HL-60 (cell line): ENCODE results near the gene LELP1.

Experiments
- DNase-seq, 2 experiments: peaks; one replicate each; pipeline ENCODE4 v3.0.0-alpha.2; 2010 to 2020; ENCODE audit warnings: low read depth in 1 of 2, low spot score in 1 of 2
- H3K27ac ChIP-seq: fragments of 250-450 bp; sonication (Bioruptor Pico); replicated peaks from 2 replicates; pipeline ENCODE4 v1.5.1; 2020; ENCODE audit warnings: mild to moderate bottlenecking, moderate library complexity
- H3K27me3 ChIP-seq: fragments of 250-450 bp; sonication (Bioruptor Pico); 2 replicates; pipeline ENCODE4 v1.5.1; 2021; ENCODE audit warnings: mild to moderate bottlenecking, moderate library complexity; ENCODE audit not compliant: insufficient read depth, poor library complexity, severe bottlenecking
- H3K4me3 ChIP-seq: replicated peaks from 2 replicates; pipeline ENCODE4 v1.5.1; 2011; ENCODE audit warnings: mild to moderate bottlenecking, control low read depth, low read length; ENCODE audit not compliant: insufficient read depth
- GABPA ChIP-seq: IDR thresholded peaks from 2 replicates; pipeline ENCODE4 v1.6.1; 2012; ENCODE audit warnings: low read depth
- POLR2AphosphoS5 ChIP-seq: IDR thresholded peaks from 2 replicates; pipeline ENCODE4 v1.6.1; 2012; ENCODE audit warnings: low read depth
- REST ChIP-seq: IDR thresholded peaks from 2 replicates; pipeline ENCODE4 v1.6.1; 2012; ENCODE audit warnings: low read depth; ENCODE audit not compliant: insufficient replicate concordance
- SPI1 ChIP-seq: IDR thresholded peaks from 2 replicates; pipeline ENCODE4 v1.6.1; 2012; ENCODE audit warnings: low read depth, mild to moderate bottlenecking, borderline replicate concordance
- TF ChIP-seq, protein P1 (sequence below): IDR thresholded peaks from one replicate; pipeline ENCODE4 v1.5.1; 2011; ENCODE audit warnings: low read length, control low read depth, inconsistent platforms; ENCODE audit not compliant: insufficient read depth

Gene LELP1

GRCh38 chr1:153245466-153245865 lies 42.2 kb downstream of the LELP1 start:
- peaks cover 7% of the 10 kb centered on the region for H3K27me3 ChIP-seq
- no peak overlapping the region for H3K27ac ChIP-seq
- no peak for TF ChIP-seq REST
- no peak for TF ChIP-seq POLR2AphosphoS5
- TF ChIP-seq, protein P1, sequence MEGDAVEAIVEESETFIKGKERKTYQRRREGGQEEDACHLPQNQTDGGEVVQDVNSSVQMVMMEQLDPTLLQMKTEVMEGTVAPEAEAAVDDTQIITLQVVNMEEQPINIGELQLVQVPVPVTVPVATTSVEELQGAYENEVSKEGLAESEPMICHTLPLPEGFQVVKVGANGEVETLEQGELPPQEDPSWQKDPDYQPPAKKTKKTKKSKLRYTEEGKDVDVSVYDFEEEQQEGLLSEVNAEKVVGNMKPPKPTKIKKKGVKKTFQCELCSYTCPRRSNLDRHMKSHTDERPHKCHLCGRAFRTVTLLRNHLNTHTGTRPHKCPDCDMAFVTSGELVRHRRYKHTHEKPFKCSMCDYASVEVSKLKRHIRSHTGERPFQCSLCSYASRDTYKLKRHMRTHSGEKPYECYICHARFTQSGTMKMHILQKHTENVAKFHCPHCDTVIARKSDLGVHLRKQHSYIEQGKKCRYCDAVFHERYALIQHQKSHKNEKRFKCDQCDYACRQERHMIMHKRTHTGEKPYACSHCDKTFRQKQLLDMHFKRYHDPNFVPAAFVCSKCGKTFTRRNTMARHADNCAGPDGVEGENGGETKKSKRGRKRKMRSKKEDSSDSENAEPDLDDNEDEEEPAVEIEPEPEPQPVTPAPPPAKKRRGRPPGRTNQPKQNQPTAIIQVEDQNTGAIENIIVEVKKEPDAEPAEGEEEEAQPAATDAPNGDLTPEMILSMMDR: no peak
- no peak for TF ChIP-seq GABPA
- no peak for TF ChIP-seq SPI1
- no peak for DNase-seq
- no peak overlapping the region for H3K4me3 ChIP-seq

GRCh38 chr1:153246018-153246417 lies 42.8 kb downstream of the LELP1 start:
- no peak for DNase-seq
- no peak overlapping the region for H3K4me3 ChIP-seq
- TF ChIP-seq, protein P1: no peak
- TF ChIP-seq REST (no peak), GABPA (no peak), POLR2AphosphoS5 (no peak), SPI1 (no peak)

GRCh38 chr1:153246825-153247224 lies 43.6 kb downstream of the LELP1 start:
- H3K4me3 ChIP-seq: no peak overlapping the region
- H3K27ac ChIP-seq: no peak overlapping the region
- no peak for DNase-seq
- peaks cover 7% of the 10 kb centered on the region for H3K27me3 ChIP-seq
- no peak for TF ChIP-seq REST
- TF ChIP-seq, protein P1: no peak

More at GRCh38 chr1:153246018-153246417, 42.8 kb downstream of the LELP1 start:
- H3K27me3 ChIP-seq: peaks cover 7% of the 10 kb centered on the region
- no peak overlapping the region for H3K27ac ChIP-seq
